GM12891 (cell line): Measurements from ENCODE around the gene TMEM31.

Experiments
- DNase-seq: peaks from one replicate; pipeline ENCODE4 v3.0.0; 2011; ENCODE audit warnings: low spot score; ENCODE audit not compliant: insufficient read length
- FAIRE-seq: peaks from 2 replicates; lab custom pipeline; 2011; peaks lifted over from hg19 to GRCh38; lab: Jason Lieb, UNC
- PAX5 ChIP-seq: IDR thresholded peaks from 2 replicates; pipeline ENCODE4 v1.6.1; 2011; ENCODE audit warnings: low read length, moderate library complexity, mild to moderate bottlenecking; ENCODE audit not compliant: insufficient read depth, severe bottlenecking
- POLR2A ChIP-seq: IDR thresholded peaks from 2 replicates; pipeline ENCODE4 v1.6.1; 2011; ENCODE audit warnings: low read depth, low read length, control low read depth
- POLR2AphosphoS5 ChIP-seq: IDR thresholded peaks from 2 replicates; pipeline ENCODE4 v1.6.1; 2011; ENCODE audit warnings: low read depth, low read length, control low read depth
- POU2F2 ChIP-seq: IDR thresholded peaks from 2 replicates; pipeline ENCODE4 v1.6.1; 2011; ENCODE audit warnings: low read depth, mild to moderate bottlenecking, control low read depth, low read length, moderate library complexity
- SPI1 ChIP-seq: IDR thresholded peaks from 2 replicates; pipeline ENCODE4 v1.6.1; 2011; ENCODE audit warnings: low read depth, low read length, control low read depth
- TAF1 ChIP-seq: IDR thresholded peaks from 2 replicates; pipeline ENCODE4 v1.6.1; 2011; ENCODE audit warnings: low read depth, low read length, control low read depth

Gene TMEM31

DNA sequence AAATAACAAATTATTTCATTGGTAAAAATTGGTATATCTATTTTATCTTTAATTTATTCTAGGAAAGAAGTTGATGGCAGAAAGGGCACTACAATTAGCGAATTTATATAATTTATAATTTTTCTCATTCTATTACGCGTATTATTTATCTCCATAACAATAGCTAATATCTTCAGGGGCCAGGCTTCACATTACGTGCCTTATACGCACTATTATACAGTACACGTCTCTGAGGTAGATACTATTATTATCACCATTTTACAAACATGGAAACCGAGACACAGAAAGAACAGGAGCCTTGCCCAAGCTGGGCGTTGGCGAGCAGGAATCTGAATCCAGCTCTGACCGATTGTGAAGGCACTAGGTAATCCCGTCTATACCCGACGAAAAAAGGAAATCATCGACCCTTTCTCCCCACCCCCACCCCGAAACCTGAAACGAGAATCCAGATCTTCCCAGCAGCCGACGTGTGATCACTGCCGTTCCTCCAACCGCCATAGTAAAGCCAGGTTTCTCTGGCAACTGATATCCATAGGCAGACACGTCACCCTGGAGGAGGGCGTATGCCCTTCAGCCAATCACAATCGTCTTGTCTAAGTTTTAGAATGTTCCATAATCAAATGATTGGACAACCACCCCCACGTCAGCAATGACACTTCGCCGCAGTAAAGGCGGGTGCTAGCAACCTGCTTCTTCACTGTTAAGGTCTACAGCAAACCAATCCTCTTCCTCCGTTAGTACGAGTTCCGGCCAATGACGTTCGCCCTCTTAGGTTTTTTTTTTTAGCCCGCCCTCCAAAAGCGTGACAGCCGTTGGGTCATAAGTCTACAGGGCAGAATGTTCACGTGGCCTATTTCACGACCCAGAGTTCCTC, 24.3 kb upstream of the TMEM31 start, which contains the start of gene MORF4L2:
TSS of gene MORF4L2 (minus strand) at position 501 of the 874 bp plus-strand sequence. CDS start 9,672 bp downstream, outside the sequence.
- FAIRE-seq (peak; percentile 100), DNase-seq (peak; percentile 25)

GRCh38 chrX:103687073-103687695, 23.5 kb upstream of the TMEM31 start:
- DNase-seq = no peak
- TF ChIP-seq POLR2AphosphoS5 (peak; percentile 84), SPI1 (peak; percentile 50), TAF1 (no peak; the same call in none of the 2 replicates), POU2F2 (no peak), POLR2A (peak; percentile 66), PAX5 (no peak)
- FAIRE-seq = no peak

More for the DNA sequence above, 24.3 kb upstream of the TMEM31 start, which contains the start of gene MORF4L2:
- TF ChIP-seq TAF1 (peak; percentile 80), PAX5 (no peak), POLR2AphosphoS5 (peak; percentile 86), POU2F2 (0 out of 2 replicates have a peak, but pooled peaks have one; percentile 14), POLR2A (peak; percentile 94), SPI1 (no peak)

GRCh38 chrX:103687696-103688201, 23.0 kb upstream of the TMEM31 start:
- TF ChIP-seq POLR2A (no peak), PAX5 (no peak), SPI1 (no peak), POU2F2 (no peak), TAF1 (no peak), POLR2AphosphoS5 (no peak)
- DNase-seq = no peak
- FAIRE-seq = peak; percentile 23

DNA sequence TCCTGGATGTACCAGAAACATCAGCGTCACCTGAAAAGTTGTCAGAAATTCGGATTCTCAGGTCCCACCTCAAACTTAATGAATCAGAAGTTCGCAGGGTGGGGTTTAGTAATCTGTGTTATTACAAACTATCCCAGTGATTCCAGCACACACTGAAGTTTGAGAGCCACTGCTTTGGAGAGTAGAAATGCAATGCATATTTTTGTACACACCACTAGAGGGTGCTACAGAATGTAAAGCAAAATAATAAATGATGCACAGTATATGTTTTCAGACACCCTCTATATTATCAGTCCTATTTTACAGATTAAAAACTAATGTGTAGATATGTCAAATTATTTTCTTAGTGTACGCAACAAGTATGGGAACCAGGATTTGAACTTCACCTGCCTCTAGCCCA, 21.8 kb upstream of the TMEM31 start:
- DNase-seq (no peak), FAIRE-seq (peak; percentile 74)
- no peak for TF ChIP-seq SPI1
- no peak for TF ChIP-seq PAX5
- TF ChIP-seq POLR2A = no peak
- TF ChIP-seq POLR2AphosphoS5 = no peak
- TF ChIP-seq TAF1 = no peak
- no peak for TF ChIP-seq POU2F2

DNA sequence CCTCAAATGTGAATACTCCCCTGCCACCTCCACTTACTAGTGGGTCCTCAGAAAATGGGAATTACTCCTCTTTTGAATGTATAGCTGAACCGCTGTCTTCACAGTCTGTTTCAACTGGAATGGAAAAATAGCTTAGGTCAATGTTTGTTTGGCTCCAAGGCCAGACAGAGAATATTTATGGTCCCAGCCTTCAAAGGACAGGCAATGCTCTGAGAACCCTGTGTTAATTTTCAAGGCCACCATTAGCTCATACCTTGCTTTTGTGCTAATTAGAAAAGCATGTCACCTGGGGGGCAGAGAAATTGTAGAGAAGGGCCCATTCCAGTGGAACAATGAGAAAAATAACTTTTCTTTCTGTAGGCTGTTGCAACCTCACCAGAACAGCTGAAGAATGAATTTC, 19.6 kb upstream of the TMEM31 start:
- FAIRE-seq = no peak
- DNase-seq = no peak
- TF ChIP-seq SPI1 = no peak
- TF ChIP-seq POU2F2 = no peak
- no peak for TF ChIP-seq POLR2AphosphoS5
- TF ChIP-seq POLR2A = no peak
- TF ChIP-seq TAF1 = no peak
- no peak for TF ChIP-seq PAX5

- TF ChIP-seq POU2F2 = no peak
- no peak for TF ChIP-seq POLR2AphosphoS5
- no peak for TF ChIP-seq POLR2A
- no peak for TF ChIP-seq TAF1
- TF ChIP-seq SPI1 = no peak
- no peak for TF ChIP-seq PAX5
- DNase-seq (no peak), FAIRE-seq (no peak)
Observed at GRCh38 chrX:103697687-103698086, 13.0 kb upstream of the TMEM31 start.

DNA sequence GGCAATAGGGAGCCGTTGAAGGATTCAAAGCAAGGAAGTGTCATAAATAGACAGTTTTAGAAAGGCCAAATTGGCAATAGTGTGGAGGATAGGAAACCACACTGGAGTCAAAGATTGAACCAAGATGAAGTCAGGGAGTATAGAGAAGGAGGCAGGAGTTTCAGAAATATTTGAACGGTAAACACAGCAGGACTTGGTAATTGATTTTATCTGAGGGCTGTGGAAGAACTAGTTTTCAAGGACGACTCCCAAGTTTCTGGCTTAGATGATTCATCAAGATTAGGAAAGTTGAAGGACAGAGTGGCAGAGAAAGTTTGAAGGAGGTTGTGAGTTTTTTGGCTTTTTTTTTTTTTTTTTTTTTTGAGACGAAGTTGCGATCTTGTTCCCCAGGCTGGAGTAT, 11.5 kb upstream of the TMEM31 start:
- no peak for DNase-seq
- TF ChIP-seq PAX5 (no peak), POLR2AphosphoS5 (no peak), POLR2A (no peak)
- no peak for FAIRE-seq

- DNase-seq (no peak), FAIRE-seq (no peak)
- TF ChIP-seq PAX5 (no peak), POLR2AphosphoS5 (no peak), POU2F2 (no peak), POLR2A (no peak), TAF1 (no peak), SPI1 (no peak)
Observed at GRCh38 chrX:103704863-103705262, 5.8 kb upstream of the TMEM31 start.

DNA sequence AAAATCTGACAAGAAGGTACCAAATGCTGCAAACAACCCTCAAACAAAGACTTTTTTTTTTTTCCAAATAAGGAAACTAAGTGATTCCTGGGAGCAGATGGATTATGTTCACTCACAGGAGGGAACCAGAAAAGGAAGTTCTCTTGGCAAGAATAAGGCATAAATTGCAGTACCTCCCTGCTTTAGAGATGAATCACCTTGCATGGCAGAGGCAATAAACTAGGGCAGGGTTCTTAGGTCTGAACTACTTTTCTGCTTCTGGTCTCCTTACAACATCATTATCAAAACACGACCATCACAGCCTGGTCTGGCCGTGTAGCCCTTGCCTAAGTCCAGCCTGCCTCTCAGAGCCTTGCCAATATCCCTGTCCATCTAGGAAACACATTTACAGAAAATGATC, 6.3 kb downstream of the TMEM31 start:
- TF ChIP-seq POLR2AphosphoS5 (no peak), POU2F2 (no peak), TAF1 (no peak), PAX5 (no peak), POLR2A (no peak), SPI1 (no peak)
- DNase-seq = no peak
- FAIRE-seq = no peak
